A549 (cell line): ENCODE measurements around the gene IARS2. TPM values are rescaled to one million over a fixed set of nuclear protein-coding genes. Genes with fewer than 3 reads are reported as not detected.

Experiments used
- ATAC-seq, 2 experiments: fragments of 200-7000 bp in 1 of 2; fragments of >200 bp in 1 of 2; cut with Nextera tagmentation in 1 of 2; cut with Tn5 transposase in 1 of 2; 3 replicates each; pipeline versions ENCODE4 v1.8.0 to v1.9.1; 2018 to 2020; ENCODE audit warnings: mild to moderate bottlenecking in 1 of 2, moderate library complexity in 1 of 2
- CTCF ChIA-PET: fragments of 300-600 bp; sonication (Branson Sonifier 250); formaldehyde crosslinking; extraction: SDS; loops from one replicate; lab custom pipeline; 2021; ENCODE audit warnings: antibody characterized with exemption, inconsistent platforms; lab: Yijun Ruan, JAX
- POLR2A ChIA-PET: fragments of 350-600 bp; formaldehyde crosslinking; extraction: SDS; loops from one replicate; lab custom pipeline; 2021; ENCODE audit warnings: antibody characterized with exemption, inconsistent platforms; lab: Yijun Ruan, JAX
- DNase-seq, 2 experiments: peaks; one replicate each; pipeline versions ENCODE4 v3.0.0 to v3.0.0-alpha.2; 2011 to 2016; ENCODE audit warnings: low read depth in 1 of 2, low spot score in 1 of 2
- FAIRE-seq: peaks from 2 replicates; lab custom pipeline; 2011; peaks lifted over from hg19 to GRCh38; lab: Jason Lieb, UNC
- H3K27ac ChIP-seq, 2 experiments: fragments of >200 bp; sonication (Bioruptor Twin); formaldehyde crosslinking; 3 replicates each; pipeline ENCODE4 v1.5.1; 2016 to 2017
- H3K4me1 ChIP-seq: fragments of >200 bp; sonication (Bioruptor Twin); formaldehyde crosslinking; 3 replicates; pipeline ENCODE4 v1.6.1; 2016
- H3K4me2 ChIP-seq: fragments of >200 bp; sonication (Bioruptor Twin); formaldehyde crosslinking; 3 replicates; pipeline ENCODE4 v1.6.1; 2016
- H3K4me3 ChIP-seq: fragments of >200 bp; sonication (Bioruptor Twin); formaldehyde crosslinking; 3 replicates; pipeline ENCODE4 v1.5.1; 2016
- H3K9me3 ChIP-seq: fragments of >200 bp; sonication (Bioruptor Twin); formaldehyde crosslinking; 3 replicates; pipeline ENCODE4 v1.6.1; 2016
- CBX8 ChIP-seq: fragments of 200-600 bp; sonication (generic); IDR thresholded peaks from 2 replicates; pipeline ENCODE4 v1.6.1; 2016
- CEBPB ChIP-seq, 2 experiments: fragments of >200 bp in 1 of 2; sonication (Bioruptor Twin) in 1 of 2; formaldehyde crosslinking in 1 of 2; IDR thresholded peaks; 2 replicates each; pipeline ENCODE4 v1.6.1; 2012 to 2016
- EHF ChIP-seq: fragments of 250-450 bp; sonication (Bioruptor Pico); IDR thresholded peaks from 2 replicates; pipeline ENCODE4 v1.5.0; 2020; ENCODE audit warnings: mild to moderate bottlenecking
- ESRRA ChIP-seq: fragments of 150-350 bp; IDR thresholded peaks from 2 replicates; pipeline ENCODE4 v1.6.1; 2014; ENCODE audit warnings: mild to moderate bottlenecking, low read length, borderline replicate concordance
- HEYL ChIP-seq: fragments of 250-450 bp; sonication (Bioruptor Pico); IDR thresholded peaks from 2 replicates; pipeline ENCODE4 v1.8.0; 2021; ENCODE audit warnings: mild to moderate bottlenecking, moderate library complexity
- HOXA7 ChIP-seq: fragments of 250-450 bp; sonication (Bioruptor Pico); IDR thresholded peaks from 2 replicates; pipeline ENCODE4 v1.5.0; 2020; ENCODE audit warnings: mild to moderate bottlenecking, moderate library complexity
- HOXB13 ChIP-seq: fragments of 250-450 bp; sonication (Bioruptor Pico); IDR thresholded peaks from 2 replicates; pipeline ENCODE4 v1.5.0; 2020; ENCODE audit warnings: low read depth, mild to moderate bottlenecking, moderate library complexity
- HOXB5 ChIP-seq: fragments of 250-450 bp; sonication (Bioruptor Pico); IDR thresholded peaks from 2 replicates; pipeline ENCODE4 v1.5.0; 2020; ENCODE audit warnings: mild to moderate bottlenecking, moderate library complexity
- JUN ChIP-seq, 2 experiments: fragments of >200 bp; sonication (Bioruptor Twin); formaldehyde crosslinking; IDR thresholded peaks; 2 replicates in 1 of 2; 3 replicates in 1 of 2; pipeline ENCODE4 v1.6.1; 2016 to 2017
- MYC ChIP-seq: IDR thresholded peaks from 2 replicates; pipeline ENCODE4 v1.6.1; 2012; ENCODE audit warnings: mild to moderate bottlenecking, inconsistent platforms, low read length, improper control_type of control experiment, borderline replicate concordance
- NPAS2 ChIP-seq: fragments of 250-450 bp; sonication (Bioruptor Pico); IDR thresholded peaks from 2 replicates; pipeline ENCODE4 v1.8.0; 2022; ENCODE audit warnings: mild to moderate bottlenecking, moderate library complexity, borderline replicate concordance
- NR3C1 ChIP-seq: fragments of >200 bp; sonication (Bioruptor Twin); formaldehyde crosslinking; IDR thresholded peaks from 3 replicates; pipeline ENCODE4 v1.6.1; 2017
- POLR2A ChIP-seq: IDR thresholded peaks from 2 replicates; pipeline ENCODE4 v1.6.1; 2012; ENCODE audit warnings: mild to moderate bottlenecking, low read length
- POLR2AphosphoS2 ChIP-seq: conservative IDR thresholded peaks from 2 replicates; pipeline ENCODE4 v1.6.1; 2012; ENCODE audit warnings: low read length, improper control_type of control experiment, inconsistent platforms
- RFX5 ChIP-seq: fragments of 450-650 bp; IDR thresholded peaks from 2 replicates; pipeline ENCODE4 v1.7.1; 2014; ENCODE audit warnings: antibody characterized with exemption, mild to moderate bottlenecking, moderate library complexity
- SREBF2 ChIP-seq: fragments of 450-650 bp; IDR thresholded peaks from 2 replicates; pipeline ENCODE4 v1.6.1; 2014; ENCODE audit warnings: mild to moderate bottlenecking, moderate library complexity
- ZNF302 ChIP-seq: fragments of 250-450 bp; sonication (Bioruptor Pico); IDR thresholded peaks from 2 replicates; pipeline ENCODE4 v1.9.0; 2021; ENCODE audit warnings: inconsistent platforms, mild to moderate bottlenecking, moderate library complexity
- WGBS: methylation state at CpG from one replicate; pipeline ENCODE4 v1.1.6; 2017; ENCODE audit errors: missing lambda C conversion rate; 5-methylcytosine and 5-hydroxymethylcytosine counted together
- polyA plus RNA-seq, 4 experiments: library from polyadenylated mRNA; depleted of rRNA in 3 of 4; stranded (reverse); fragments of >200 nt; fragmentation: RNase III in 1 of 4; extraction: RNeasy Plus Mini Kit Qiagen cat#74134 plus additional on column Dnase treatment in 1 of 4; gene quantifications; 2 replicates in 3 of 4; 3 replicates in 1 of 4; pipeline ENCODE4 v1.2.3, GENCODE V29; 2011 to 2017
- TF ChIP-seq, protein P1 (sequence below): fragments of >200 bp; sonication (Bioruptor Twin); formaldehyde crosslinking; IDR thresholded peaks from 3 replicates; pipeline ENCODE4 v1.5.1; 2016
- TF ChIP-seq, protein P2 (sequence below): fragments of 200-600 bp; sonication (generic); IDR thresholded peaks from 2 replicates; pipeline ENCODE4 v1.6.1; 2016; ENCODE audit warnings: antibody characterized with exemption, mild to moderate bottlenecking, moderate library complexity

The IARS2 gene
- polyA plus RNA-seq, 2 of the 4 experiments (the other 2 are of a cell fraction) = 66.7 to 115 TPM

DNA sequence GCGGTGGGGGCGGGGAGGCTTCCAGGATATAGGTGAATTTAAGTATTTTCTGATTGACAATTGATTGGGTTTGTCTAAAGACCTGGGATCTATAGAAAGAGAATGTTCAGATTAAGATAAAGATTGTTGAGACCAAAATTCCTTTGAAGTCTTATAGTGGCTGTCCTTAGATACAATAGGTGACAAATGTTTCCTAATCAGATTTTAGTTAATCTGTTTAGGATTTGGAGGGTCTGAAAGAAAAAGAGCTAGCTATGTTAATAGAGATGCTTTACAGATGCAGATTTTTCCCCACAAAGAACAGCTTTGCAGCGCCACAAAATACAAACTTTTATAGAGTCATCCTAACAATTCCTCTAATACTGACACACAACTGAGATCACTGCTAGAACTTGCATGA lies 33.1 kb upstream of the IARS2 start:
- DNase-seq (no peak), ATAC-seq (no peak), FAIRE-seq (no peak)
- 97% methylated on average over 3 of the region's 3 CpGs for WGBS
- ChIA-PET CTCF (no interaction called here), POLR2A (no interaction called here)
- H3K4me1 ChIP-seq = no peaks in the 10 kb centered on the region
- H3K4me2 ChIP-seq = no peak overlapping the region
- H3K27ac ChIP-seq = no peak overlapping the region
- no peak overlapping the region for H3K4me3 ChIP-seq
- H3K9me3 ChIP-seq = no peaks in the 10 kb centered on the region
- TF ChIP-seq ZNF302 (CRISPR knock-in tag) = no peak
- TF ChIP-seq NR3C1 = no peak
- TF ChIP-seq SREBF2 = no peak
- TF ChIP-seq, protein P1, sequence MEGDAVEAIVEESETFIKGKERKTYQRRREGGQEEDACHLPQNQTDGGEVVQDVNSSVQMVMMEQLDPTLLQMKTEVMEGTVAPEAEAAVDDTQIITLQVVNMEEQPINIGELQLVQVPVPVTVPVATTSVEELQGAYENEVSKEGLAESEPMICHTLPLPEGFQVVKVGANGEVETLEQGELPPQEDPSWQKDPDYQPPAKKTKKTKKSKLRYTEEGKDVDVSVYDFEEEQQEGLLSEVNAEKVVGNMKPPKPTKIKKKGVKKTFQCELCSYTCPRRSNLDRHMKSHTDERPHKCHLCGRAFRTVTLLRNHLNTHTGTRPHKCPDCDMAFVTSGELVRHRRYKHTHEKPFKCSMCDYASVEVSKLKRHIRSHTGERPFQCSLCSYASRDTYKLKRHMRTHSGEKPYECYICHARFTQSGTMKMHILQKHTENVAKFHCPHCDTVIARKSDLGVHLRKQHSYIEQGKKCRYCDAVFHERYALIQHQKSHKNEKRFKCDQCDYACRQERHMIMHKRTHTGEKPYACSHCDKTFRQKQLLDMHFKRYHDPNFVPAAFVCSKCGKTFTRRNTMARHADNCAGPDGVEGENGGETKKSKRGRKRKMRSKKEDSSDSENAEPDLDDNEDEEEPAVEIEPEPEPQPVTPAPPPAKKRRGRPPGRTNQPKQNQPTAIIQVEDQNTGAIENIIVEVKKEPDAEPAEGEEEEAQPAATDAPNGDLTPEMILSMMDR = no peak
- TF ChIP-seq JUN (IDR thresholded peaks at IDR 0.05) = no peak
- no peak for TF ChIP-seq RFX5
- no peak for TF ChIP-seq HOXA7 (CRISPR knock-in tag)
- TF ChIP-seq, protein P2, sequence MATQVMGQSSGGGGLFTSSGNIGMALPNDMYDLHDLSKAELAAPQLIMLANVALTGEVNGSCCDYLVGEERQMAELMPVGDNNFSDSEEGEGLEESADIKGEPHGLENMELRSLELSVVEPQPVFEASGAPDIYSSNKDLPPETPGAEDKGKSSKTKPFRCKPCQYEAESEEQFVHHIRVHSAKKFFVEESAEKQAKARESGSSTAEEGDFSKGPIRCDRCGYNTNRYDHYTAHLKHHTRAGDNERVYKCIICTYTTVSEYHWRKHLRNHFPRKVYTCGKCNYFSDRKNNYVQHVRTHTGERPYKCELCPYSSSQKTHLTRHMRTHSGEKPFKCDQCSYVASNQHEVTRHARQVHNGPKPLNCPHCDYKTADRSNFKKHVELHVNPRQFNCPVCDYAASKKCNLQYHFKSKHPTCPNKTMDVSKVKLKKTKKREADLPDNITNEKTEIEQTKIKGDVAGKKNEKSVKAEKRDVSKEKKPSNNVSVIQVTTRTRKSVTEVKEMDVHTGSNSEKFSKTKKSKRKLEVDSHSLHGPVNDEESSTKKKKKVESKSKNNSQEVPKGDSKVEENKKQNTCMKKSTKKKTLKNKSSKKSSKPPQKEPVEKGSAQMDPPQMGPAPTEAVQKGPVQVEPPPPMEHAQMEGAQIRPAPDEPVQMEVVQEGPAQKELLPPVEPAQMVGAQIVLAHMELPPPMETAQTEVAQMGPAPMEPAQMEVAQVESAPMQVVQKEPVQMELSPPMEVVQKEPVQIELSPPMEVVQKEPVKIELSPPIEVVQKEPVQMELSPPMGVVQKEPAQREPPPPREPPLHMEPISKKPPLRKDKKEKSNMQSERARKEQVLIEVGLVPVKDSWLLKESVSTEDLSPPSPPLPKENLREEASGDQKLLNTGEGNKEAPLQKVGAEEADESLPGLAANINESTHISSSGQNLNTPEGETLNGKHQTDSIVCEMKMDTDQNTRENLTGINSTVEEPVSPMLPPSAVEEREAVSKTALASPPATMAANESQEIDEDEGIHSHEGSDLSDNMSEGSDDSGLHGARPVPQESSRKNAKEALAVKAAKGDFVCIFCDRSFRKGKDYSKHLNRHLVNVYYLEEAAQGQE = no peak
- TF ChIP-seq NPAS2 (CRISPR knock-in tag) = no peak
- no peak for TF ChIP-seq ESRRA
- no peak for TF ChIP-seq CEBPB (IDR thresholded peaks at IDR 0.05)
- no peak for TF ChIP-seq HEYL (CRISPR knock-in tag)
- TF ChIP-seq POLR2A = no peak
- no peak for TF ChIP-seq CBX8
- no peak for TF ChIP-seq MYC
- no peak for TF ChIP-seq POLR2AphosphoS2
- no peak for TF ChIP-seq HOXB5
- no peak for TF ChIP-seq EHF (CRISPR knock-in tag)

DNA sequence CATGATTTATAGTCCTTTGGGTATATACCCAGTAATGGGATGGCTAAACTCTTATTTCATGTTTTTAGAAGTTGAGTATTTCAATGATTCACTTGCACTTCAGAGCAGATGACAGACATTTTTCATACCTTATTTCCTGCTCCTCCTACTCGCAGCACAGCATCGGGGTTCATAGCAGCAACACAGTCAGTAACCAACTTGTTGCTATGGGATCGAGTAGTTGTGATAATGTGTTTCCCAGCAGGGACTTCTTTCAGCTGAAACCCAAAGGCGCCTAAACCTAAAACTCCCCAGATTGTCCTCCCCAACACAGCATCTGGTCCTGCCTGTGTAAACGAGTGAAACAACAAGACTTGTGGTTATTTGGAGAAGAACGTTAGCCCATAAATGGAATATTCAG lies 31.3 kb upstream of the IARS2 start:
- 93% methylated on average over 6 of the region's 6 CpGs for WGBS
- TF ChIP-seq, protein P1 = no peak
- TF ChIP-seq HOXB13 (CRISPR knock-in tag) = no peak
- no peak for TF ChIP-seq MYC
- CTCF ChIA-PET = no interaction called here
- Histone ChIP-seq H3K27ac (no peak overlapping the region), H3K4me1 (no peaks in the 10 kb centered on the region), H3K4me3 (no peak overlapping the region), H3K4me2 (no peak overlapping the region), H3K9me3 (no peaks in the 10 kb centered on the region)
- ATAC-seq (no peak), DNase-seq (no peak), FAIRE-seq (no peak)
- POLR2A ChIA-PET = no interaction called here
